Mesodermal cell (in vitro differentiated cells): Measurements from ENCODE around the gene HIPK2.

Source experiments
- H3K27ac ChIP-seq: 2 replicates; pipeline ENCODE4 v1.7.0; 2013; ENCODE audit warnings: mild to moderate bottlenecking, low read depth, low read length, moderate library complexity; ENCODE audit not compliant: severe bottlenecking
- H3K36me3 ChIP-seq: 2 replicates; pipeline ENCODE4 v1.7.1; 2013; ENCODE audit warnings: mild to moderate bottlenecking, low read length, moderate library complexity; ENCODE audit not compliant: control insufficient read depth, insufficient read depth
- H3K4me1 ChIP-seq: one replicate; pipeline ENCODE4 v1.7.1; 2013; ENCODE audit warnings: mild to moderate bottlenecking, low read length; ENCODE audit not compliant: insufficient read depth, control insufficient read depth, poor library complexity, severe bottlenecking
- H3K4me3 ChIP-seq: 2 replicates; pipeline ENCODE4 v1.7.0; 2013; ENCODE audit warnings: low read length, control low read depth, mild to moderate bottlenecking; ENCODE audit not compliant: insufficient read depth, poor library complexity, severe bottlenecking; ENCODE audit errors: extremely low read depth
- H3K9me3 ChIP-seq: 2 replicates; pipeline ENCODE4 v1.7.1; 2013; ENCODE audit warnings: mild to moderate bottlenecking, low read length, moderate library complexity; ENCODE audit not compliant: control insufficient read depth
- WGBS, 2 experiments: methylation state at CpG; one replicate each; pipeline ENCODE4 v1.1.5; 2013; ENCODE audit warnings: missing lambda C conversion rate in 2 of 2; ENCODE audit not compliant: insufficient coverage in 2 of 2; 5-methylcytosine and 5-hydroxymethylcytosine counted together

The HIPK2 gene

DNA sequence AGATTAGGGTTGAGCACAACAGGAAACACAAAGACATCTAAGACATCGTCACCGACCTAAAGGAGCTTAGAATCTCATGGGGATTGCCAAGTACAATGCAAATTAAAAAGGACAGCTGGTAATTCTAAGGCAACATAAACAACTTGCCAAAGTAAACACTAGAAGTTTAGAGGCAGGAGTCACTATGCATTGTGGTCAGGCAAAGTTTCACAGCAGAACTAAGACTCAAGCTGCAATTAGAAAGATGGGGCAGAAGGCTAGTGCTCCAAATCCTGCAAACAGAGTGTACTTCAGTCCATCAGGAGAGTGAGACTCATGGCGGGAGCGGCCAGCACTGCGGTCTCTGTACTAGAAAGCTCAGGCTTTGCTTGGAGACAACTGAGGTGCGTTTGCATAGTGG, 52.7 kb downstream of the HIPK2 start:
- no peak overlapping the region for H3K27ac ChIP-seq
- WGBS, 2 experiments, result 90 to 100% methylated on average over 4 to 6 of the region's 6 CpGs
- H3K9me3 ChIP-seq, result no peaks in the 10 kb centered on the region
- no peak overlapping the region for H3K4me3 ChIP-seq
- H3K4me1 ChIP-seq, result no peaks in the 10 kb centered on the region
- H3K36me3 ChIP-seq, result peaks cover 9% of the 10 kb centered on the region

DNA sequence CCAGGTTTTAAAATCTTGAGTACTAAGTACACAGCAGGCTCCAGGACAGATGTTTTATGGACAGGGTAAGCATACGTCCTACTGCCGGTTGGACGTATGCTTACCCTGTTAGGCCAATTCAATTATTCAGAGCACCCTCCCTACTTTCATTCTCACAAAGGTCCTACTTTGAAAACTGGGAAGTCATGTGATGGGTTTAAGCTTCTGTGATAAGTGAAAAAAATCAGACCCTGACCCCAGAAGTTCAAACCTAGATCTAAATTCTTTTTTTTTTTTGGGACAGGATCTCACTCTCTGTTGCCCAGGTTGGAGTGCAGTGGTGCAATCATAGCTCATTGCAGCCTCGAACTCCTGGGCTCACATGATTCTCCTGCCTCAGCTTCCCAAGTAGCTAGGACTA, 55.2 kb downstream of the HIPK2 start:
- Histone ChIP-seq H3K4me3 (no peak overlapping the region), H3K4me1 (no peaks in the 10 kb centered on the region), H3K36me3 (no peaks in the 10 kb centered on the region), H3K27ac (no peak overlapping the region), H3K9me3 (no peaks in the 10 kb centered on the region)
- 92 to 100% methylated on average over 1 to 2 of the region's 4 CpGs for WGBS, 2 experiments

DNA sequence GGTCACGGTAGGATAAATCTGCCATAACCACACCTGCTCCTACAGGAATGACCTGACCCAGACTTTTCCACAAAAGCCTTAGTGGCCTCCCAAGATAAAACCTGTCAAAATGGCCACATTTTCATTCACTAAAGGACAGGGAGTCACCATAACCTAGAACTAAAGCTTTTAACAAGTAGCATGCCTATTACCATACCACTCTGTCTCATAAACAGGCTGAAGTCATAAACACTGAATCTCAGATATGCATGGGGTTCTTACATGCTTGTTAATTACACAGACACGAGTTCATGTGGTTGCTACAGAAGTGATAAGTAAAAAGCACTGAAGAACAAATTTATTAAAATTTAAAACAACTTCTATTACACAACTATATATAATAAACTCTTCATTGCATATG, 56.0 kb downstream of the HIPK2 start:
- Histone ChIP-seq H3K9me3 (no peaks in the 10 kb centered on the region), H3K4me1 (no peaks in the 10 kb centered on the region), H3K4me3 (no peak overlapping the region), H3K27ac (no peak overlapping the region), H3K36me3 (peaks cover 2% of the 10 kb centered on the region)
- 88 to 100% methylated on average over 1 of the region's 2 CpGs for WGBS, 2 experiments

DNA sequence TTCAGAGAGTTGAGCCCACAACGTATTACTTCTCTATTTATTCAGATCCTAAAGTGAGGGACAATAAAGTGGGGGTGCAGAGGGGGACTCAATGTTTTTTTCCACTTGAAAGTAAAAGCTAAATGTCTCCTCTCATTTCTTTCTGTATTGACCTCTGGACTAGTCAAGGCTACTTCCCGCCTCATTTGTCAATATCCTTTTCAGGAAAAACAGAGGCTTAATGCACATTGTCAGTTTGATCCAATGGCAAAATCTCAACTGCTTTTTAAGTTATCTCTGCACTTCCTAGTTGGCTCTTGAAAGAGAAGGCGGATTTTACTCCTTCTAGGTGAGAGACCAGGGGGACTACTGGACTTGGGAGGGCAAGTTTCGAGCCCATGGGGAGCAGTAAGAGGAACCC, 56.4 kb downstream of the HIPK2 start:
- WGBS, 2 experiments, result 97% methylated on average over 3 of the region's 4 CpGs
- Histone ChIP-seq H3K9me3 (no peaks in the 10 kb centered on the region), H3K36me3 (peaks cover 6% of the 10 kb centered on the region), H3K27ac (no peak overlapping the region), H3K4me3 (no peak overlapping the region), H3K4me1 (no peaks in the 10 kb centered on the region)

DNA sequence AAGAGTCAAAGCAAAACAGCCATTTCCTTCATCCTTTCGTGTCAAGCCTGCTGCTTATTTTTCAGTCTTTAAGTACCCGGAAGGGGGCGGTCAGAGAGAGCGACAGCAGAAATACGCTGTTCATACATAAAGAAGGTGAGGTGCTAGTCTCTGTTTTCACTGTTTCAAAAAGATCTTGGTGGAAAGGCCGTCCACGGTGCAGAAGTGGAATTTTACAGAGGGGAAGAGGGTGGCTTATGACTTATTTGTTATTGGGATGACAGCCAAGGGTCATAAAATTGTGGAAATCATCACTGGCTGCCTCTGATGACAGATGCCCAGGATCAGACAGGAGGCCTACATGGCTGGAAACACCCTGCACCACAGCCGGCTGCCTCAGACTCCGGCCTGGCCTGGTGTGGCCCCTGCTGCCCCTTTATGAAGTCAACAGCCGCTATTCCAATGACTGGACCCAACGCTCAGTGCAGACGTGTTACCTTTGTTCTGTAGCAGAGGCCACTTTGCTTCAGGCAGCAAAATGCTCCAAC, 57.0 kb downstream of the HIPK2 start:
- Histone ChIP-seq H3K36me3 (peaks cover 13% of the 10 kb centered on the region), H3K27ac (no peak overlapping the region), H3K9me3 (no peaks in the 10 kb centered on the region), H3K4me3 (no peak overlapping the region), H3K4me1 (no peaks in the 10 kb centered on the region)
- WGBS, 2 experiments, result 95 to 99% methylated on average over 12 of the region's 12 CpGs

DNA sequence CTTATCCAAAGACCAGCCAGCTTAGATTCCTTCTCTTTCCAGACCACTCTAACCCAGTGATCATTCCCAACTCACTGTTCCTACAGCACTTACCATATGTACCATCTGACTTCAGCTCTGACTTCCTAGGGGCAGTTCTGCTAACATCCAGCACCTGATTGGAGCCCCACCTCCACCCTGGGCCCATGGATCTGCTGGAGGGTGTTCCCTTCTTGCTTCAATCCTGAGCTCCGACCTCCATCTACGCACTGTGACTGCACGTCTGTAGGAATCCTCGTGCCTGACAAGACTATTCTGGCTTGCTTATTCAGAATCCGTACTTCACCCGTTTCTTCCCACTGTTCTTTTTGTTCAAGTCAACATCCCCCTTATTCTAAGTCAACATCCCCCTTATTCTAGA, 57.6 kb downstream of the HIPK2 start:
- H3K27ac ChIP-seq, result no peak overlapping the region
- no peak overlapping the region for H3K4me3 ChIP-seq
- 99 to 100% methylated on average over 5 to 6 of the region's 6 CpGs for WGBS, 2 experiments
- H3K9me3 ChIP-seq, result no peaks in the 10 kb centered on the region
- H3K4me1 ChIP-seq, result no peaks in the 10 kb centered on the region
- peaks cover 19% of the 10 kb centered on the region for H3K36me3 ChIP-seq

DNA sequence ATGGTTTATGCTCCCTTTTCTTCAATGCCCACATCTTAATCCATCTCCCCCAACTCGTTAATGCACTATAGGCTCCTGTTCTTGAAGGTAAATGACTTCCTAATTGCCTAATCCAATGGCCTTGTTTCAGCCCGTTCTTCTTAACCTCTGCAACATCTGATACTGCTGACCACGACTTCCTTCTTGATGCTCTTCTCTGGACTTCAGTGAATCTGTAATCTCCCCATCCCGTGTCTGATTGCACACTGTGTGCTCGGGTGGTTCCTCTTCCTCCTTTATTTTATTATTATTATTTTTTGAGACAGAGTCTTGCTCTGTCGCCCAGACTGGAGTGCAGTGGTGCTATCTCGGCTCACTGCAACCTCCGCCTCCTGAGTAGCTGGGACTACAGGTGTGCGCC, 58.9 kb downstream of the HIPK2 start:
- WGBS, 2 experiments, result 88 to 92% methylated on average over 7 of the region's 9 CpGs
- Histone ChIP-seq H3K36me3 (peaks cover 24% of the 10 kb centered on the region), H3K4me1 (peaks cover 8% of the 10 kb centered on the region), H3K9me3 (no peaks in the 10 kb centered on the region), H3K4me3 (no peak overlapping the region), H3K27ac (no peak overlapping the region)

DNA sequence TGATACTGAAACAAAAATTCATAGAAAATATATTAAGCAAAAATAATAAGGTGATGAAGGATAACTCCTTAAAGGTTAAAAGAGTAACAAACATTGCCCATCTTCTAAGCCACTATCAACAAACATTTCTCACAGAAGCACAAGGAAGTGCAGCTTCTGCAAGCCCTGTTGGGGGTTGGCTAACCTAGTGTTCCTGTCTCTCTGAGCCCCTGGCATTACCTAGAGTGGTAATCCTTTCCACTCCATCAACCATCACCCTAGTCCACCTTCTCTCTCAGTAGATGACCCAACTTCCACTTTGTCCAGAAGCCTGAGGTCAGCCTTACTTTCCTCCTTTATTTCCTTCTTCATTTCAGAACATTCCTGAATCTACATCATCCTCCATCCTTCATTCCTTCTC, 59.7 kb downstream of the HIPK2 start:
- H3K27ac ChIP-seq, result no peak overlapping the region
- no peaks in the 10 kb centered on the region for H3K9me3 ChIP-seq
- H3K36me3 ChIP-seq, result peaks cover 31% of the 10 kb centered on the region
- no peak overlapping the region for H3K4me3 ChIP-seq
- H3K4me1 ChIP-seq, result peaks cover 9% of the 10 kb centered on the region

DNA sequence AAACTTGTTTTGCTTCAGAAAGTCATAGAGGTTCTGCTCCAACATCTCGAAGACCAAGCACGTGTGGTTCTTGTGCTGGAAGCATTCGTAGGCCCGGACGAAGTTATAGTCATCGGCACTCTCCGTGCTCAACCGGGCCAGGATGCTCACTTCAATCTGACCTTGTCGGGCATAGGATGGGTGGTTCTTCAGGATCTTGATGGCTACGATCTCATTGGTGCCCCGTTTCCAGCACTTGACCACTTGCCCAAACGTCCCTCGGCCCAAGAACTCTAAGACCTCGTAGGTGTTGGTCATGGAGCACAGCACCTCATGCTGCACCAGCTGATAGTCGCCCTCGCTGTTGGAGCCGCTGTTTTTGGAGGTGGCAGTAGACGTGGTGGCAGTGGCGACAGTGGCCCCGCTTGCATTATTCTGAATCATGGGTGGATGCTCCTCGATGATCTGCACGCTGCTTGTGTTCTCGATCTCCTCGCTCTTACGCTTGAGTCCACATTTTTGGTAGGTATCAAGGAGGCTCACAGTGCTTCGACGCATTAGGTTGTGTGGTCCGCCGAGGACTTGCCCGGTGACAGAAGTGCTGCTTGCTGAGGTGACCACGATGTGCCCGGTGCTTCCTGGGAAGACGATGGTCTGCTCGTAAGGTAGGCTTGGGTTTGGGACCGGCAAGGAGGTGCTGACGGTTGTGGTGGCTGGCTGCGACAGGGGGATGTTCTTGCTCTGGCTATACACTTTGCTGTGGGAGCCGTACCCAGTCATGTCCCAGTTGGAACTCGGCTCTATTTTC, 61.4 kb downstream of the HIPK2 start:
- Histone ChIP-seq H3K4me1 (peaks cover 9% of the 10 kb centered on the region), H3K4me3 (no peak overlapping the region), H3K36me3 (peaks cover 33% of the 10 kb centered on the region), H3K27ac (no peak overlapping the region), H3K9me3 (no peaks in the 10 kb centered on the region)
- 93 to 97% methylated on average over 36 to 37 of the region's 39 CpGs for WGBS, 2 experiments

DNA sequence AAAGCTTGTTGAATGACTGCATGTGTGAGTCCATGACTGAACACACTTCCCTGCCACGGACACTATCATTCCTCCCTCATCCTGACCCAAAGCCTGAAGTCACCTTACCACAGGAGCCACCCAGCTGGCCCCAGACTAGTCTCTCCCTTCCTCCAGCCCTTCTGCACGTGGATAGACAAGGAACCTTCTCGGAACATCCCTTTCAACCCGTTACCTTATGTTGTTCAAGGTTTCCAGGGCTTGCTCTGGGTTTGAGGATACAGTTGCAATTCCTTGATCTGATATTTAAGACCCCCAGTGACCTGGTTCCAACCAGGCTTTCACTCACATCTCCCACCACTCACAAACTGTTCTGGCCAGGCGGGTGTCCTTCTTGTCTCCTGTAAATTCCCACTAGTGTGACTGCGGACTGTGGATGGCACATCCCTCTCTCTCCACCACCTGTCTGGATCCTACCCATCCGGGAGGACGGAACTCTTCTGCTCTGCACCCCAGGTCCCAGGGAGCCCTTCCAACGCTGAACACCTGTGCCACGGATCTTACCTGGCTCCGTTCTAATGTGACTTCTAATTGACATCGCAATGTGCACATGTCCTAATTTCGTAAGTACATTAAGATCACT, 62.5 kb downstream of the HIPK2 start:
- no peaks in the 10 kb centered on the region for H3K9me3 ChIP-seq
- no peak overlapping the region for H3K27ac ChIP-seq
- no peak overlapping the region for H3K4me3 ChIP-seq
- peaks cover 37% of the 10 kb centered on the region for H3K36me3 ChIP-seq
- H3K4me1 ChIP-seq, result peaks cover 9% of the 10 kb centered on the region
- 93 to 94% methylated on average over 11 to 13 of the region's 13 CpGs for WGBS, 2 experiments
